ENCODE results near the gene HEATR3.

The HEATR3 gene

DNA sequence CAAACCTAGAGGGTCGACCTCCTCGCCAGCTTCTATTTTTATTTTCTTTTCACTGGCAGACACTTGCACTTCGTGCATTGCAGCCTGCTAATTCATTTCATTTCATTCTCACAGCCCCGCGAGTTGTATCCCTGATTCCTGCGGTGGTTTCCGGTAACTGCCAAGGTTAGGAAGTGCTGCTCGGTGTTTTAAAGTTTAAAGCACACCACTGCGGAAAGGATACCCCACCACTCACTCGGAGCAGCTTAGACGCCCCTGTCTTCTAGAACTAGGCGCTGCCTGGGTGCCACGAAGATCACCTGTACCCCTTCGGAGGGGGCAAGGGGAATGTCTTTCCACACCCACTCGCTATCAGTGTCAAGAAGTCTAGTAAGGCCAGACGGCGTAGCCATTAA, 40.2 kb upstream of the HEATR3 start:
- no peak for DNase-seq (ENCODE audit: extremely low read depth, low read depth)
- TF ChIP-seq, protein P1, sequence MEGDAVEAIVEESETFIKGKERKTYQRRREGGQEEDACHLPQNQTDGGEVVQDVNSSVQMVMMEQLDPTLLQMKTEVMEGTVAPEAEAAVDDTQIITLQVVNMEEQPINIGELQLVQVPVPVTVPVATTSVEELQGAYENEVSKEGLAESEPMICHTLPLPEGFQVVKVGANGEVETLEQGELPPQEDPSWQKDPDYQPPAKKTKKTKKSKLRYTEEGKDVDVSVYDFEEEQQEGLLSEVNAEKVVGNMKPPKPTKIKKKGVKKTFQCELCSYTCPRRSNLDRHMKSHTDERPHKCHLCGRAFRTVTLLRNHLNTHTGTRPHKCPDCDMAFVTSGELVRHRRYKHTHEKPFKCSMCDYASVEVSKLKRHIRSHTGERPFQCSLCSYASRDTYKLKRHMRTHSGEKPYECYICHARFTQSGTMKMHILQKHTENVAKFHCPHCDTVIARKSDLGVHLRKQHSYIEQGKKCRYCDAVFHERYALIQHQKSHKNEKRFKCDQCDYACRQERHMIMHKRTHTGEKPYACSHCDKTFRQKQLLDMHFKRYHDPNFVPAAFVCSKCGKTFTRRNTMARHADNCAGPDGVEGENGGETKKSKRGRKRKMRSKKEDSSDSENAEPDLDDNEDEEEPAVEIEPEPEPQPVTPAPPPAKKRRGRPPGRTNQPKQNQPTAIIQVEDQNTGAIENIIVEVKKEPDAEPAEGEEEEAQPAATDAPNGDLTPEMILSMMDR (IDR thresholded peaks at IDR 0.05; ENCODE audit: low read depth, low read length), result no peak

DNA sequence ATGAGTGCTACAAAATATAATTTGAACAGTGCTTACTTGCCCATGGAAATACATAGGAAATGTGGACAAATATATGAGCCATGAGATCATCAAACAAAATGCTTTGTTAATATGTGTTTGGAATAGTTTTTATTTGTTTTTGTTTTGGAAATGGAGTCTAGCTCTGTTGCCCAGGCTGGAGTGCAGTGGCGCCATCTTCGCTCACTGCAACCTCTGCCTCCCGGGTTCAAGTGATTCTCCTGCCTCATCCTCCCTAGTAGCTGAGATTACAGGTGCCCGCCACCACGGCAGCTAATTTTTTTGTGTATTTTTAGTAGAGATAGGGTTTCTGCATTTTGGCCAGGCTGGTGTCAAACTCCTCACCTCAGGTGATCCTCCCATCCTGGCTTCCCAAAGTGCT, 37.9 kb upstream of the HEATR3 start:
- DNase-seq (ENCODE audit: extremely low read depth, low read depth), result no peak
- TF ChIP-seq, protein P1 (IDR thresholded peaks at IDR 0.05; ENCODE audit: low read depth, low read length), result no peak

- no peak for DNase-seq (ENCODE audit: extremely low read depth, low read depth)
- TF ChIP-seq, protein P1 (IDR thresholded peaks at IDR 0.05; ENCODE audit: low read depth, low read length), result no peak
Measured at GRCh38 chr16:50035468-50035992, 30.2 kb upstream of the HEATR3 start.

DNA sequence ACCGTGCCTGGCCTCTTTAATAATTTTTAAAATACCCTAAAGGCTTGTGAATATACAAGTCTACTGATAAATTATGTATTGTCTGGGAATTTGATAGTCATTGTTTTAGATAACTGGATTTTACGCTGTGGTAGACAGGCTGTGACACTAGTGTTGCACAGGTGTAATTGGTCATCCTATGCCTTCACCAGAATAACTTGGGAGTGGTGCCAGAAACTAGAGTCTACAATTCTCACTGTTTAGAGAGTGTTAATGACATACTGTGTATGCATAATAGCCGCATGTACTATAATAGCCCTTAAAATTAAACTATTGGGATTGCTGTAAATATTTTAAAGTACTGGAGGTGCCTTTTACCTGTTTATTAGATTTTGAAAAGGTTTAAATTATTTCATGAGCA, 29.3 kb upstream of the HEATR3 start:
- TF ChIP-seq, protein P1 (IDR thresholded peaks at IDR 0.05; ENCODE audit: low read depth, low read length), result no peak
- no peak for DNase-seq (ENCODE audit: extremely low read depth, low read depth)

GRCh38 chr16:50037662-50038220, 28.0 kb upstream of the HEATR3 start:
- DNase-seq (ENCODE audit: extremely low read depth, low read depth), result no peak
- TF ChIP-seq, protein P1 (IDR thresholded peaks at IDR 0.05; ENCODE audit: low read depth, low read length), result no peak

GRCh38 chr16:50038286-50038685, 27.5 kb upstream of the HEATR3 start:
- no peak for DNase-seq (ENCODE audit: extremely low read depth, low read depth)

GRCh38 chr16:50038756-50039529, 26.8 kb upstream of the HEATR3 start:
- TF ChIP-seq, protein P1 (IDR thresholded peaks at IDR 0.05; ENCODE audit: low read depth, low read length), result no peak
- no peak for DNase-seq (ENCODE audit: extremely low read depth, low read depth)

More at GRCh38 chr16:50038286-50038685, 27.5 kb upstream of the HEATR3 start:
- TF ChIP-seq, protein P1 (IDR thresholded peaks at IDR 0.05; ENCODE audit: low read depth, low read length), result no peak

Data from AG09319 (cell line).